Measurements from ENCODE around the gene MVK. TPM values are rescaled to one million over a fixed set of nuclear protein-coding genes. Genes with fewer than 3 reads are reported as not detected.

The MVK gene
- total and polyA plus RNA-seq, 2 donors (not counting 1 experiment from before 2014, with no cell fraction given), result 18.8 to 22.1 TPM

GRCh38 chr12:109613649-109614455 lies 40.3 kb downstream of the MVK start:
- Histone ChIP-seq H3K4me1 (ENCODE audit: control insufficient read depth, extremely low read depth, insufficient read depth, low read length) (no peaks in the 10 kb centered on the region), H3K27ac (ENCODE audit: insufficient read depth, low read length) (no peak overlapping the region), H3K27me3 (ENCODE audit: control insufficient read depth, insufficient read depth, low read length) (peaks cover 29% of the 10 kb centered on the region), H3K9ac (ENCODE audit: insufficient read depth, low read length) (no peak overlapping the region), H3K36me3 (ENCODE audit: control insufficient read depth, insufficient read depth, low read length) (no peaks in the 10 kb centered on the region), H3K4me3 (replicated peaks in 1 of 4; ENCODE audit: control extremely low read depth in 1 of 4, insufficient read depth in 1 of 4, low read depth in 3 of 4, low read length in 4 of 4) (no peak overlapping the region), H4K20me1 (ENCODE audit: control insufficient read depth, extremely low read depth, insufficient read depth, low read length) (no peaks in the 10 kb centered on the region), H3K79me2 (ENCODE audit: control insufficient read depth, insufficient read depth, low read length) (no peaks in the 10 kb centered on the region), H3K4me2 (ENCODE audit: extremely low read depth, insufficient read depth, low read length) (no peak overlapping the region), H2AFZ (ENCODE audit: low read length) (no peak overlapping the region), H3K9me3 (ENCODE audit: control insufficient read depth, insufficient read depth, low read depth, low read length) (no peaks in the 10 kb centered on the region)
- DNase-seq (ENCODE audit: low read depth in 2 of 2), result no peak
- no peak for TF ChIP-seq EZH2 (IDR thresholded peaks at IDR 0.05; ENCODE audit: low read length, missing control alignments)
- TF ChIP-seq, protein P1, sequence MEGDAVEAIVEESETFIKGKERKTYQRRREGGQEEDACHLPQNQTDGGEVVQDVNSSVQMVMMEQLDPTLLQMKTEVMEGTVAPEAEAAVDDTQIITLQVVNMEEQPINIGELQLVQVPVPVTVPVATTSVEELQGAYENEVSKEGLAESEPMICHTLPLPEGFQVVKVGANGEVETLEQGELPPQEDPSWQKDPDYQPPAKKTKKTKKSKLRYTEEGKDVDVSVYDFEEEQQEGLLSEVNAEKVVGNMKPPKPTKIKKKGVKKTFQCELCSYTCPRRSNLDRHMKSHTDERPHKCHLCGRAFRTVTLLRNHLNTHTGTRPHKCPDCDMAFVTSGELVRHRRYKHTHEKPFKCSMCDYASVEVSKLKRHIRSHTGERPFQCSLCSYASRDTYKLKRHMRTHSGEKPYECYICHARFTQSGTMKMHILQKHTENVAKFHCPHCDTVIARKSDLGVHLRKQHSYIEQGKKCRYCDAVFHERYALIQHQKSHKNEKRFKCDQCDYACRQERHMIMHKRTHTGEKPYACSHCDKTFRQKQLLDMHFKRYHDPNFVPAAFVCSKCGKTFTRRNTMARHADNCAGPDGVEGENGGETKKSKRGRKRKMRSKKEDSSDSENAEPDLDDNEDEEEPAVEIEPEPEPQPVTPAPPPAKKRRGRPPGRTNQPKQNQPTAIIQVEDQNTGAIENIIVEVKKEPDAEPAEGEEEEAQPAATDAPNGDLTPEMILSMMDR (conservative IDR thresholded peaks at IDR 0.05 in 1 of 2, IDR thresholded peaks at IDR 0.05 in 1 of 2; ENCODE audit: low read depth in 1 of 2, low read length in 2 of 2), result no peak

DNA sequence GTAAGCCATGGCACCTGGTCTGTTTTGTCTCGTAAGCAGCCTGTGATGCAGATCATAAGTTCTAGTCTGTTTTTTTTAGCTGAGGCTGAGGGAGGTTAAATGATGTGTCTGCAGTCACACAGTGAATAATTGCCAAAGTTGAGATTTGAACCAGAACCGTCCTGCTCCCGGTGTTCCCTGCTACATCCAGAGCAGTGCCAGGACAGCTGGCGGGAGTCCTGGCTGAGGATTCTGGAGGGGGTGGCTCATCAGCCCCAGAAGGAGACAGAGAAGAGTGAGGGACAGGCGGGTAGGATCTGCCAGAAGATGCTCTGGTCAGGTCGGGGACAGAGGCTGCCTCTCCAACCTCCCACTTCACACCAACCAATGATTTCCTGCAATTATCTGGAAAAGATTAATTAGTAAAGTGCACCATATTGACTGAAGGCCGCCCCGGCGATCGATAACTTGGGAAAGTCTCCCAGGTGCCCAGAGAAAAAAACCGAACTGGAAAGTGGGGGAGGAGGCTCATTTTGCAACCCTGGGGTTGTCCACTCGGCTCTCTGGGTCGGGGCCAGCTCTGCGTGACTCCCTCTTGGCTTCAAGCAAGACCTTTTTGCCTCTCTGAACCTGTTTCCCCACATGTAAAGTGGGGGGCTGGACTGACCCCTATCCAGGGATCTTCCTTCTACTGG lies 42.1 kb downstream of the MVK start:
- no peak overlapping the region for H3K9ac ChIP-seq (ENCODE audit: insufficient read depth, low read length)
- peaks cover 22% of the 10 kb centered on the region for H3K27me3 ChIP-seq (ENCODE audit: control insufficient read depth, insufficient read depth, low read length)
- H3K27ac ChIP-seq (ENCODE audit: insufficient read depth, low read length), result no peak overlapping the region
- H3K4me3 ChIP-seq (replicated peaks in 1 of 4; ENCODE audit: control extremely low read depth in 1 of 4, insufficient read depth in 1 of 4, low read depth in 3 of 4, low read length in 4 of 4), result no peak overlapping the region
- no peak for DNase-seq (ENCODE audit: low read depth in 2 of 2)
- H3K4me1 ChIP-seq (ENCODE audit: control insufficient read depth, extremely low read depth, insufficient read depth, low read length), result no peaks in the 10 kb centered on the region
- TF ChIP-seq, protein P1 (conservative IDR thresholded peaks at IDR 0.05 in 1 of 2, IDR thresholded peaks at IDR 0.05 in 1 of 2; ENCODE audit: low read depth in 1 of 2, low read length in 2 of 2), result no peak
- H3K79me2 ChIP-seq (ENCODE audit: control insufficient read depth, insufficient read depth, low read length), result no peaks in the 10 kb centered on the region
- no peaks in the 10 kb centered on the region for H3K36me3 ChIP-seq (ENCODE audit: control insufficient read depth, insufficient read depth, low read length)
- no peak overlapping the region for H3K4me2 ChIP-seq (ENCODE audit: extremely low read depth, insufficient read depth, low read length)
- no peak overlapping the region for H2AFZ ChIP-seq (ENCODE audit: low read length)
- no peaks in the 10 kb centered on the region for H4K20me1 ChIP-seq (ENCODE audit: control insufficient read depth, extremely low read depth, insufficient read depth, low read length)
- no peaks in the 10 kb centered on the region for H3K9me3 ChIP-seq (ENCODE audit: control insufficient read depth, insufficient read depth, low read depth, low read length)

- Histone ChIP-seq H3K9me3 (ENCODE audit: control insufficient read depth, insufficient read depth, low read depth, low read length) (no peaks in the 10 kb centered on the region), H3K27me3 (ENCODE audit: control insufficient read depth, insufficient read depth, low read length) (peaks cover 22% of the 10 kb centered on the region)
Measured at GRCh38 chr12:109617491-109617890, 43.9 kb downstream of the MVK start.

More at GRCh38 chr12:109617491-109617890, 43.9 kb downstream of the MVK start:
- Histone ChIP-seq H3K4me1 (ENCODE audit: control insufficient read depth, extremely low read depth, insufficient read depth, low read length) (no peaks in the 10 kb centered on the region), H3K9ac (ENCODE audit: insufficient read depth, low read length) (no peak overlapping the region), H3K79me2 (ENCODE audit: control insufficient read depth, insufficient read depth, low read length) (no peaks in the 10 kb centered on the region), H3K36me3 (ENCODE audit: control insufficient read depth, insufficient read depth, low read length) (no peaks in the 10 kb centered on the region), H3K27ac (ENCODE audit: insufficient read depth, low read length) (no peak overlapping the region), H2AFZ (ENCODE audit: low read length) (no peak overlapping the region), H3K4me2 (ENCODE audit: extremely low read depth, insufficient read depth, low read length) (no peak overlapping the region), H3K4me3 (replicated peaks in 1 of 4; ENCODE audit: control extremely low read depth in 1 of 4, insufficient read depth in 1 of 4, low read depth in 3 of 4, low read length in 4 of 4) (no peak overlapping the region), H4K20me1 (ENCODE audit: control insufficient read depth, extremely low read depth, insufficient read depth, low read length) (no peaks in the 10 kb centered on the region)
- no peak for TF ChIP-seq EZH2 (IDR thresholded peaks at IDR 0.05; ENCODE audit: low read length, missing control alignments)
- TF ChIP-seq, protein P1 (conservative IDR thresholded peaks at IDR 0.05 in 1 of 2, IDR thresholded peaks at IDR 0.05 in 1 of 2; ENCODE audit: low read depth in 1 of 2, low read length in 2 of 2), result no peak
- DNase-seq (ENCODE audit: low read depth in 2 of 2), result no peak

All from fibroblast of lung (primary cell).